ENCODE results near the gene FOS. TPM values are rescaled to one million over a fixed set of nuclear protein-coding genes. Genes with fewer than 3 reads are reported as not detected.
"Not testable (repeated sequence)": the region's sequence is repeated elsewhere in the genome, so short reads cannot be mapped to it uniquely, and the experiment has no call there.

The FOS gene
- polyA plus RNA-seq, 6 donors from 2014 or later: 863 to 3,933 (median 2,927) TPM

GRCh38 chr14:75282170-75282554 lies 3.5 kb downstream of the FOS start:
- ATAC-seq (ENCODE audit: low read depth in 2 of 2) (no peak), DNase-seq (peak; percentile 64)
- Mint-ChIP-seq H3K4me3 (peak overlapping the region in 4 of 8 donors; percentile 16 to 81 (median 44)), H3K4me1 (peaks cover 23 to 40% (median 35%) of the 10 kb centered on the region in 3 donors), H3K9me3 (peaks cover 0 to 5% (median 0%) of the 10 kb centered on the region in 7 donors), H3K36me3 (peaks cover 8 to 26% of the 10 kb centered on the region in 2 donors), H3K27me3 (peaks cover 32 to 48% (median 33%) of the 10 kb centered on the region in 3 donors), H3K27ac (peak overlapping the region in 4 of 6 donors; percentile 86 to 99 (median 96))

GRCh38 chr14:75282555-75283161 lies 4.0 kb downstream of the FOS start:
- H3K9me3 Mint-ChIP-seq; ATAC-seq (ENCODE audit: low read depth in 2 of 2): not testable (repeated sequence)
- Mint-ChIP-seq H3K27ac (peak overlapping the region in 5 of 6 donors; percentile 79 to 99 (median 93)), H3K36me3 (peaks cover 8 to 26% of the 10 kb centered on the region in 2 donors), H3K27me3 (peaks cover 32 to 44% (median 33%) of the 10 kb centered on the region in 3 donors), H3K4me1 (peaks cover 20 to 36% (median 33%) of the 10 kb centered on the region in 3 donors), H3K4me3 (peak overlapping the region in 5 of 8 donors; percentile 38 to 81 (median 52))
- DNase-seq: peak; percentile 74

GRCh38 chr14:75283162-75283832 lies 4.7 kb downstream of the FOS start:
- DNase-seq (peak; percentile 68), ATAC-seq (ENCODE audit: low read depth in 2 of 2) (peak in 1 of 2 donors; percentile 11)
- H3K9me3 Mint-ChIP-seq: peaks cover 0 to 5% (median 0%) of the 10 kb centered on the region in 7 donors
- H3K4me3 Mint-ChIP-seq: peak overlapping the region in 3 of 8 donors; percentile 50 to 81 (median 62)
- H3K27ac Mint-ChIP-seq: peak overlapping the region; percentile 55 to 99 (median 90)
- peaks cover 15 to 30% (median 26%) of the 10 kb centered on the region in 3 donors for H3K4me1 Mint-ChIP-seq
- H3K36me3 Mint-ChIP-seq: peaks cover 8 to 26% of the 10 kb centered on the region in 2 donors
- H3K27me3 Mint-ChIP-seq: peaks cover 31 to 39% (median 32%) of the 10 kb centered on the region in 3 donors

- DNase-seq (peak; percentile 31), ATAC-seq (ENCODE audit: low read depth in 2 of 2) (peak in 1 of 2 donors; percentile 3)
- Mint-ChIP-seq H3K9me3 (peaks cover 0 to 5% (median 0%) of the 10 kb centered on the region in 7 donors), H3K4me1 (peaks cover 15 to 24% (median 23%) of the 10 kb centered on the region in 3 donors), H3K36me3 (peaks cover 8 to 26% of the 10 kb centered on the region in 2 donors), H3K4me3 (peak overlapping the region in 2 of 8 donors; percentile 78 to 81), H3K27ac (peak overlapping the region in 5 of 6 donors; percentile 24 to 98 (median 87)), H3K27me3 (peaks cover 25 to 38% (median 34%) of the 10 kb centered on the region in 3 donors)
Measured at GRCh38 chr14:75283833-75284563, 5.4 kb downstream of the FOS start.

DNA sequence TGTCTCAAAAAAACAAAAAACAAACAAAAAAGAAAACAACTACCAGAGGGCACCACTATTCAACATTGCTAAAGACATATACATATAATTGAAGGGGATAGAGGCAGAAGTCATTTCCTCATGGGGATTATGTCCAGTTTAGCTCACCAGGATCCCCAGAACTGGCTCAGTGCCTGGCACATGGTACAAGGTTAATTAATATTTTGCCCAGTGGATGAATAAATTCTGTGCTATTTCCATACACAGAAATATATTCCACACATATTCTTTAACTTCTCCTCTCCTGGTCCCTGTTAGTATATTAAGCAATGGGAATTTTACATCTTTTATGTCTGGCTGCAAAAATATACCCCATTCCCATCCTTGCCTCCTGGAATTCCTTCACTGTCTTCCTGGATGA lies 6.7 kb downstream of the FOS start:
- peaks cover 0 to 5% (median 0%) of the 10 kb centered on the region in 7 donors for H3K9me3 Mint-ChIP-seq
- peaks cover 8 to 12% of the 10 kb centered on the region in 2 donors for H3K36me3 Mint-ChIP-seq
- no peak overlapping the region for H3K4me3 Mint-ChIP-seq
- H3K4me1 Mint-ChIP-seq: peaks cover 5 to 12% (median 10%) of the 10 kb centered on the region in 3 donors
- peaks cover 27 to 37% (median 34%) of the 10 kb centered on the region in 3 donors for H3K27me3 Mint-ChIP-seq
- DNase-seq (no peak), ATAC-seq (ENCODE audit: low read depth in 2 of 2) (no peak)
- no peak overlapping the region for H3K27ac Mint-ChIP-seq

GRCh38 chr14:75286313-75286712 lies 7.7 kb downstream of the FOS start:
- Mint-ChIP-seq H3K9me3 (peaks cover 0 to 5% (median 0%) of the 10 kb centered on the region in 7 donors), H3K27me3 (peaks cover 23 to 30% (median 26%) of the 10 kb centered on the region in 3 donors), H3K4me3 (peak overlapping the region in 1 of 8 donors; percentile 46), H3K27ac (peak overlapping the region in 2 of 6 donors; percentile 67 to 75), H3K4me1 (peaks cover 1 to 3% (median 2%) of the 10 kb centered on the region in 3 donors), H3K36me3 (peaks cover 3 to 5% of the 10 kb centered on the region in 2 donors)
- ATAC-seq (ENCODE audit: low read depth in 2 of 2) (no peak), DNase-seq (no peak)

DNA sequence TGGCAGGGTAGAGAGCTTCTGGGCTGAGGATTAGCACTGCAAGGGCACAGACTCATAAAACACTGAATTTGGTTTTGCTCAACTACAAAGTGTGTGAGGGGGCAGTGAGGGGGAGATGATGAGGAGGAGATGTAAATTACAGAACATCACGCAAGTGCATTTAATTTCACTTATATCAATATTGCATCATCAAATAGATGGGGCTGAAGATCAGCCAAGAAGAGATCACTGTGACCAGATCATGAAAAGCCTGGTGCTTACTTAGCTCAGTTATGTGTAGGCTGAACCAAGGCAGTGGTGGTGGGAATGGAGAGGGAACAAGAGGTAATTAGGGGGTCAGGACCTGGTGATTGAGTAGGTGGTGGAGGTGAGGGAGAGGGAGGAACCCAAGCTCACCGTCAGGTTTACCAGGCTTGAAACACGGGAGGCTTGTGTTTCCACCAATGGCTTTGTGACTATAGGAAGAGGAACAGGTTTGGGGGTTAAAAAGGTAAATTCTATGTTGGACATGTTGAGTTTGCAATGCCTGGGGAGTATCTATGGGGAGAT lies 11.3 kb downstream of the FOS start:
- Mint-ChIP-seq H3K27me3 (peaks cover 13 to 23% (median 20%) of the 10 kb centered on the region in 3 donors), H3K4me1 (peaks cover 0 to 12% (median 3%) of the 10 kb centered on the region in 3 donors), H3K27ac (peak overlapping the region; percentile 1 to 80 (median 38)), H3K36me3 (no peaks in the 10 kb centered on the region), H3K4me3 (peak overlapping the region in 1 of 8 donors; percentile 29), H3K9me3 (no peaks in the 10 kb centered on the region)
- DNase-seq: no peak
- no peak for ATAC-seq (ENCODE audit: low read depth in 2 of 2)

DNA sequence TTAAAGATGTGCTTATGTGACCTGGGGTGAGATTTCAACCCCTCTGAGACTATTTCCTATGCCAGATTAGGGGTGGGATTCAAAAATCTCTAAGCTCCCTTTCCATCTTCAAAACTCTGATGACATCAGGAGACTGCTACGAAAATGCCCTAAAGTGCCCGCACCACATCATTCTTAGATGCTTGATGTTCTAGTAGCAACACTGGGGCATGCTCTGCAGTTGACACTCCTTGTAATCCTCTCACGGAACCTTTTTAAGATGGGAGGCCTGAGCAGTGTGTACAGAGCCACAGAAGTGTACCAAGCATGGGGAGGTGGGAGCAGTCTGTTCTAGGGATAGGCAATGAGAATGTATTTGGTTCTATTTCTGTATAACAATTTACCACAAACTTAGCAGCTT lies 12.2 kb downstream of the FOS start:
- Mint-ChIP-seq H3K27me3 (peaks cover 13 to 23% (median 20%) of the 10 kb centered on the region in 3 donors), H3K4me3 (peak overlapping the region in 1 of 8 donors; percentile 71)

GRCh38 chr14:75291331-75291730 lies 12.7 kb downstream of the FOS start:
- H3K4me3 Mint-ChIP-seq: peak overlapping the region in 2 of 8 donors; percentile 52 to 71
- peaks cover 13 to 19% (median 17%) of the 10 kb centered on the region in 3 donors for H3K27me3 Mint-ChIP-seq
- H3K36me3 Mint-ChIP-seq: no peaks in the 10 kb centered on the region
- peak overlapping the region in 5 of 6 donors; percentile 24 to 85 (median 39) for H3K27ac Mint-ChIP-seq
- DNase-seq (no peak), ATAC-seq (ENCODE audit: low read depth in 2 of 2) (no peak)
- no peaks in the 10 kb centered on the region for H3K9me3 Mint-ChIP-seq
- peaks cover 10 to 25% (median 10%) of the 10 kb centered on the region in 3 donors for H3K4me1 Mint-ChIP-seq

More for the DNA sequence above, 12.2 kb downstream of the FOS start:
- Mint-ChIP-seq H3K27ac (peak overlapping the region in 3 of 6 donors; percentile 39 to 85 (median 63)), H3K9me3 (no peaks in the 10 kb centered on the region), H3K36me3 (no peaks in the 10 kb centered on the region), H3K4me1 (peaks cover 5 to 20% (median 5%) of the 10 kb centered on the region in 3 donors)
- ATAC-seq (ENCODE audit: low read depth in 2 of 2) (no peak), DNase-seq (no peak)

DNA sequence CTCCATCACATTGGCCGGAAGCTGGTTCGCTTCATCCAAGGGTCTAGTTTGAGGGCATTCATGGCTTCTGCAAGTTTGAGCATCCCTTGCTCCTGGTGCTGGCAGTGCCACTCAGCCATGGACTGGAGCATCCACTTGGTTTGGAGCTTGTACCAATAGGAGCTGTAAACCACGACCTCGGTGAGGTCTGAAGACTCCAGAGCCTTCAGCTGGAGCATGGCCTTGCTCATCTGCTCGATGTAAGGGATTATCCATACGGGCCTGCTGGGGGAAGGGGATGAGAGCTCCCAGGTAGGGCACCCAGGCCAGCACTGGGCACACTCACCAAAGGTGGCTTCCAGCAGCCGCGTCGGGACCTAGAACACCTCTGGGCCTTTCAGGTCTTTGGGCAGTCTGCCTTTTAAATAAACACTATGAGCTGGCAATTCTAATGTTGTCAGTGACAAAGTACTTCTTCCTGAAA lies 13.5 kb downstream of the FOS start:
- Mint-ChIP-seq H3K4me3 (peak overlapping the region in 2 of 8 donors; percentile 15 to 71), H3K9me3 (no peaks in the 10 kb centered on the region), H3K4me1 (peaks cover 12 to 28% (median 12%) of the 10 kb centered on the region in 3 donors), H3K27me3 (peaks cover 9 to 15% (median 14%) of the 10 kb centered on the region in 3 donors), H3K36me3 (no peaks in the 10 kb centered on the region), H3K27ac (peak overlapping the region in 5 of 6 donors; percentile 26 to 91 (median 64))
- DNase-seq (no peak), ATAC-seq (ENCODE audit: low read depth in 2 of 2) (no peak)

- Mint-ChIP-seq H3K4me3 (peak overlapping the region in 3 of 8 donors; percentile 76 to 83 (median 79)), H3K27me3 (peaks cover 8 to 15% (median 14%) of the 10 kb centered on the region in 3 donors), H3K27ac (peak overlapping the region; percentile 91 to 100 (median 99)), H3K4me1 (peaks cover 12 to 28% (median 12%) of the 10 kb centered on the region in 3 donors), H3K9me3 (no peaks in the 10 kb centered on the region), H3K36me3 (no peaks in the 10 kb centered on the region)
- ATAC-seq (ENCODE audit: low read depth in 2 of 2) (no peak), DNase-seq (no peak)
Measured at GRCh38 chr14:75292886-75293285, 14.3 kb downstream of the FOS start.

DNA sequence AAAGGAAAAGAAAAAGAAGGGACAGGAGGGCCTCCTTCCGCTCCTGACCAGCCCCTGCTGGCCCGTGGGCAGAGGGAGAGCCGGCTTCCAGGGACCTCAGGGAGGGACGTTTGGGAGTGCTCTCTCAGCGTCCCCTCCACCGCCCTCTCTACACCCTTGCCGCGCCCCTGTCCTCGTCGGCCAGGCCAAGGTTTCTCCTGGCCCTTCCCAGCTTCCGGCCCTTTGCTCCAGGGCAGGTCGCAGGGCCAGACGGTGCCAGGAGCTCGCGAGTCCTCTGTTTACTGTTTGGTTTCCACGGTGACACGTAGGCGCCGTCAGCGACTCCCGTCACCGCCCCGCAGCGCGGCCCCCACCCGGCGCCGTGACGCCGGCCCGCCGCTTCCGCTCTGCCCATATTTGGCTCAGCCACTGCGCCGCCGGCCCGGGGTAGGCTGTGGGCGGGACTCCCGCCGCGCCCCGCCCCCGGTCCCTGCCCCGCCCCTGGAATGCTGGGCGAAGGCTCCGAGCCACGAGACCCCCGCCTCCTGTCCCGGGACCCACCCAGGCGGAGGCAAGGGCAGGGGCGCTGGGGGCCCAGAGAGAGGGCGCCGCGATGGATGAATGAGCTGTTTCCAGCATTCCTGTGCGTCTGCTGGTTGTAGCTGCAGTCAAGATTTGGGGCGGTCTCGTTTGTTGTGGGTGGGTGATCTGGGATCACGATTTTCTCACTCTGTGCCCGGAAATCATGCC lies 15.5 kb downstream of the FOS start:
- peak overlapping the region; percentile 91 to 100 (median 99) for H3K27ac Mint-ChIP-seq
- no peaks in the 10 kb centered on the region for H3K9me3 Mint-ChIP-seq
- ATAC-seq (ENCODE audit: low read depth in 2 of 2): peak; percentile 85 to 88
- peaks cover 12 to 28% (median 12%) of the 10 kb centered on the region in 3 donors for H3K4me1 Mint-ChIP-seq
- H3K36me3 Mint-ChIP-seq: no peaks in the 10 kb centered on the region
- peak; percentile 96 for DNase-seq
- peaks cover 8 to 12% (median 11%) of the 10 kb centered on the region in 3 donors for H3K27me3 Mint-ChIP-seq
- H3K4me3 Mint-ChIP-seq: peak overlapping the region; percentile 83 to 98 (median 94)

Measured in naive B cell (primary cell).